WTC11 (cell line): ENCODE data around the gene FHL1. TPM values are rescaled to one million over a fixed set of nuclear protein-coding genes. Genes with fewer than 3 reads are reported as not detected.

ENCODE experiments used
- ATAC-seq: fragments of 200-7000 bp; cut with Tn5 transposase; 2 replicates; pipeline ENCODE4 v1.10.0; 2021; ENCODE audit warnings: mild to moderate bottlenecking, moderate library complexity
- CTCF ChIA-PET: fragments of 300-600 bp; sonication (Branson Sonifier 250); formaldehyde crosslinking; loops from one replicate; lab custom pipeline; 2021; ENCODE audit warnings: antibody characterized with exemption; lab: Charles Lee
- POLR2A ChIA-PET: fragments of 350-600 bp; sonication (Branson Sonifier 250); formaldehyde crosslinking; loops from one replicate; lab custom pipeline; 2021; ENCODE audit warnings: antibody characterized with exemption; lab: Charles Lee
- DNase-seq: peaks from one replicate; pipeline ENCODE4 v3.0.0; 2021; ENCODE audit warnings: low spot score
- H3K27ac Mint-ChIP-seq: 2 replicates; pipeline ENCODE4 v1.8.0; 2021; ENCODE audit warnings: mixed read lengths
- H3K27me3 Mint-ChIP-seq: 2 replicates; pipeline ENCODE4 v1.8.0; 2021; ENCODE audit warnings: low read depth, mild to moderate bottlenecking, moderate library complexity, mixed read lengths
- H3K36me3 Mint-ChIP-seq: 2 replicates; pipeline ENCODE4 v1.8.0; 2021; ENCODE audit warnings: mixed read lengths
- H3K4me1 Mint-ChIP-seq: 2 replicates; pipeline ENCODE4 v1.8.0; 2022; ENCODE audit warnings: mixed read lengths
- H3K4me3 Mint-ChIP-seq: 2 replicates; pipeline ENCODE4 v1.8.0; 2021; ENCODE audit warnings: mild to moderate bottlenecking, moderate library complexity, mixed read lengths
- H3K9me3 Mint-ChIP-seq: 2 replicates; pipeline ENCODE4 v1.8.0; 2021; ENCODE audit warnings: mixed read lengths
- CBFB ChIP-seq: sonication (generic); formaldehyde crosslinking; IDR thresholded peaks from 2 replicates; pipeline ENCODE4 v1.8.1; 2022; ENCODE audit warnings: mild to moderate bottlenecking, low read depth, missing genetic modification reagents
- EMX1 ChIP-seq: fragments of 250-450 bp; sonication (Bioruptor Pico); IDR thresholded peaks from 2 replicates; pipeline ENCODE4 v1.8.0; 2021; ENCODE audit warnings: mild to moderate bottlenecking
- ESRRA ChIP-seq: sonication (generic); formaldehyde crosslinking; IDR thresholded peaks from 2 replicates; pipeline ENCODE4 v1.8.1; 2022; ENCODE audit warnings: mild to moderate bottlenecking, missing genetic modification reagents, borderline replicate concordance
- ETV6 ChIP-seq: sonication (generic); formaldehyde crosslinking; IDR thresholded peaks from 2 replicates; pipeline ENCODE4 v1.8.1; 2022; ENCODE audit warnings: mild to moderate bottlenecking, missing genetic modification reagents
- FOXJ3 ChIP-seq: sonication (generic); formaldehyde crosslinking; IDR thresholded peaks from 2 replicates; pipeline ENCODE4 v1.9.0; 2021; ENCODE audit warnings: missing genetic modification reagents, mild to moderate bottlenecking, borderline replicate concordance
- GRHL2 ChIP-seq: fragments of 250-450 bp; sonication (Bioruptor Pico); IDR thresholded peaks from 2 replicates; pipeline ENCODE4 v1.8.0; 2022; ENCODE audit warnings: mild to moderate bottlenecking, moderate library complexity; ENCODE audit not compliant: insufficient replicate concordance, severe bottlenecking
- GTF2I ChIP-seq: fragments of 250-450 bp; sonication (Bioruptor Pico); conservative IDR thresholded peaks from 2 replicates; pipeline ENCODE4 v1.4.0; 2021; ENCODE audit warnings: mild to moderate bottlenecking
- IRF2 ChIP-seq: sonication (generic); formaldehyde crosslinking; IDR thresholded peaks from 2 replicates; pipeline ENCODE4 v1.8.0; 2022; ENCODE audit warnings: low read depth, missing genetic modification reagents, borderline replicate concordance
- JUN ChIP-seq: sonication (generic); formaldehyde crosslinking; IDR thresholded peaks from 2 replicates; pipeline ENCODE4 v1.8.0; 2023; ENCODE audit warnings: mild to moderate bottlenecking, missing genetic modification reagents
- OVOL2 ChIP-seq: fragments of 250-450 bp; sonication (Bioruptor Pico); IDR thresholded peaks from 2 replicates; pipeline ENCODE4 v1.9.0; 2021; ENCODE audit warnings: mild to moderate bottlenecking, borderline replicate concordance
- RELA ChIP-seq: sonication (generic); formaldehyde crosslinking; IDR thresholded peaks from 2 replicates; pipeline ENCODE4 v1.8.1; 2022; ENCODE audit warnings: missing genetic modification reagents, mild to moderate bottlenecking, borderline replicate concordance
- SOX15 ChIP-seq: fragments of 250-450 bp; sonication (Bioruptor Pico); IDR thresholded peaks from 2 replicates; pipeline ENCODE4 v1.9.0; 2021; ENCODE audit warnings: mild to moderate bottlenecking
- ZBTB21 ChIP-seq: sonication (generic); formaldehyde crosslinking; IDR thresholded peaks from 2 replicates; pipeline ENCODE4 v1.8.1; 2023; ENCODE audit warnings: mild to moderate bottlenecking, missing genetic modification reagents, borderline replicate concordance
- ZNF423 ChIP-seq: fragments of 250-450 bp; sonication (Bioruptor Pico); IDR thresholded peaks from 2 replicates; pipeline ENCODE4 v2.1.2; 2022; ENCODE audit warnings: mild to moderate bottlenecking, moderate library complexity
- total RNA-seq: library from RNA; stranded (reverse); gene quantifications from 3 replicates; pipeline ENCODE4 v1.2.3, GENCODE V29; 2021
- TF ChIP-seq, protein P1 (sequence below): sonication (generic); formaldehyde crosslinking; IDR thresholded peaks from 2 replicates; pipeline ENCODE4 v1.8.1; 2022; ENCODE audit warnings: mild to moderate bottlenecking, missing genetic modification reagents, moderate library complexity, borderline replicate concordance
- TF ChIP-seq, protein P2 (sequence below): sonication (generic); formaldehyde crosslinking; IDR thresholded peaks from 2 replicates; pipeline ENCODE4 v1.8.0; 2023; ENCODE audit warnings: missing genetic modification reagents, mild to moderate bottlenecking, borderline replicate concordance
- TF ChIP-seq, protein P3 (sequence below): sonication (generic); formaldehyde crosslinking; IDR thresholded peaks from 2 replicates; pipeline ENCODE4 v1.8.0; 2022; ENCODE audit warnings: mild to moderate bottlenecking, missing genetic modification reagents
- TF ChIP-seq, protein P4 (sequence below): fragments of 200-600 bp; IDR thresholded peaks from 2 replicates; pipeline ENCODE4 v1.8.0; 2022; ENCODE audit warnings: antibody characterized with exemption

Gene FHL1
- total RNA-seq, 1 experiment from 2014 or later: 43.5 TPM

DNA sequence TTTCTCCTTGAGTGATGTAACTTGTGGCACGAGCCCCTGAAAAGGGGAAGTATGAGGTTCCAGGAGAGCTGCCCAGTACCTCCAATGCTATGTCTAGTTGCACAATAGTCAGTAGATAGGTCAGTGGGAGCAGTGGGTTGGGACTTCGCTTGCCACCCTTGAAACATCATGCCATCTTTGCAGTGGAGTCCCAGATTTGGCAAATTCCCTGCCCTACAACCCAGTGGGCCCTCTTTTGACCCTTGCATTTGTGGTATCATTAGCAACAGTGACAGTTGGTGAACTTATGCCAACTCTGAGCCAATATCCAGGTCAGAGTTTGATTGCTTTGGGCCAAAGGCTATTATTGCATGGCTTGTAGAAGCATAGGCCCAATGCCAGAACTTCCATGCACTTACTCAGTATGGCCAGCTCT, 12.3 kb downstream of the FHL1 start:
- H3K27me3 Mint-ChIP-seq: no peaks in the 10 kb centered on the region
- no peak overlapping the region for H3K4me3 Mint-ChIP-seq
- DNase-seq: no peak
- no peak for ATAC-seq
- H3K9me3 Mint-ChIP-seq: no peaks in the 10 kb centered on the region
- POLR2A ChIA-PET: no interaction called here
- CTCF ChIA-PET: no interaction called here
- H3K4me1 Mint-ChIP-seq: peaks cover 7% of the 10 kb centered on the region
- H3K36me3 Mint-ChIP-seq: no peaks in the 10 kb centered on the region
- TF ChIP-seq, protein P1, sequence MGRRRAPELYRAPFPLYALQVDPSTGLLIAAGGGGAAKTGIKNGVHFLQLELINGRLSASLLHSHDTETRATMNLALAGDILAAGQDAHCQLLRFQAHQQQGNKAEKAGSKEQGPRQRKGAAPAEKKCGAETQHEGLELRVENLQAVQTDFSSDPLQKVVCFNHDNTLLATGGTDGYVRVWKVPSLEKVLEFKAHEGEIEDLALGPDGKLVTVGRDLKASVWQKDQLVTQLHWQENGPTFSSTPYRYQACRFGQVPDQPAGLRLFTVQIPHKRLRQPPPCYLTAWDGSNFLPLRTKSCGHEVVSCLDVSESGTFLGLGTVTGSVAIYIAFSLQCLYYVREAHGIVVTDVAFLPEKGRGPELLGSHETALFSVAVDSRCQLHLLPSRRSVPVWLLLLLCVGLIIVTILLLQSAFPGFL (CRISPR knock-in tag): no peak
- TF ChIP-seq OVOL2 (CRISPR knock-in tag) (no peak), GRHL2 (CRISPR knock-in tag) (no peak), IRF2 (CRISPR knock-in tag) (no peak), FOXJ3 (CRISPR knock-in tag) (no peak), ETV6 (CRISPR knock-in tag) (no peak), RELA (no peak), SOX15 (CRISPR knock-in tag) (no peak), CBFB (CRISPR knock-in tag) (no peak), ZBTB21 (CRISPR knock-in tag) (no peak), ESRRA (CRISPR knock-in tag) (no peak), GTF2I (CRISPR knock-in tag) (no peak), ZNF423 (CRISPR knock-in tag) (no peak), EMX1 (no peak)
- TF ChIP-seq, protein P2, sequence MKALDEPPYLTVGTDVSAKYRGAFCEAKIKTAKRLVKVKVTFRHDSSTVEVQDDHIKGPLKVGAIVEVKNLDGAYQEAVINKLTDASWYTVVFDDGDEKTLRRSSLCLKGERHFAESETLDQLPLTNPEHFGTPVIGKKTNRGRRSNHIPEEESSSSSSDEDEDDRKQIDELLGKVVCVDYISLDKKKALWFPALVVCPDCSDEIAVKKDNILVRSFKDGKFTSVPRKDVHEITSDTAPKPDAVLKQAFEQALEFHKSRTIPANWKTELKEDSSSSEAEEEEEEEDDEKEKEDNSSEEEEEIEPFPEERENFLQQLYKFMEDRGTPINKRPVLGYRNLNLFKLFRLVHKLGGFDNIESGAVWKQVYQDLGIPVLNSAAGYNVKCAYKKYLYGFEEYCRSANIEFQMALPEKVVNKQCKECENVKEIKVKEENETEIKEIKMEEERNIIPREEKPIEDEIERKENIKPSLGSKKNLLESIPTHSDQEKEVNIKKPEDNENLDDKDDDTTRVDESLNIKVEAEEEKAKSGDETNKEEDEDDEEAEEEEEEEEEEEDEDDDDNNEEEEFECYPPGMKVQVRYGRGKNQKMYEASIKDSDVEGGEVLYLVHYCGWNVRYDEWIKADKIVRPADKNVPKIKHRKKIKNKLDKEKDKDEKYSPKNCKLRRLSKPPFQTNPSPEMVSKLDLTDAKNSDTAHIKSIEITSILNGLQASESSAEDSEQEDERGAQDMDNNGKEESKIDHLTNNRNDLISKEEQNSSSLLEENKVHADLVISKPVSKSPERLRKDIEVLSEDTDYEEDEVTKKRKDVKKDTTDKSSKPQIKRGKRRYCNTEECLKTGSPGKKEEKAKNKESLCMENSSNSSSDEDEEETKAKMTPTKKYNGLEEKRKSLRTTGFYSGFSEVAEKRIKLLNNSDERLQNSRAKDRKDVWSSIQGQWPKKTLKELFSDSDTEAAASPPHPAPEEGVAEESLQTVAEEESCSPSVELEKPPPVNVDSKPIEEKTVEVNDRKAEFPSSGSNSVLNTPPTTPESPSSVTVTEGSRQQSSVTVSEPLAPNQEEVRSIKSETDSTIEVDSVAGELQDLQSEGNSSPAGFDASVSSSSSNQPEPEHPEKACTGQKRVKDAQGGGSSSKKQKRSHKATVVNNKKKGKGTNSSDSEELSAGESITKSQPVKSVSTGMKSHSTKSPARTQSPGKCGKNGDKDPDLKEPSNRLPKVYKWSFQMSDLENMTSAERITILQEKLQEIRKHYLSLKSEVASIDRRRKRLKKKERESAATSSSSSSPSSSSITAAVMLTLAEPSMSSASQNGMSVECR: no peak
- TF ChIP-seq, protein P3, sequence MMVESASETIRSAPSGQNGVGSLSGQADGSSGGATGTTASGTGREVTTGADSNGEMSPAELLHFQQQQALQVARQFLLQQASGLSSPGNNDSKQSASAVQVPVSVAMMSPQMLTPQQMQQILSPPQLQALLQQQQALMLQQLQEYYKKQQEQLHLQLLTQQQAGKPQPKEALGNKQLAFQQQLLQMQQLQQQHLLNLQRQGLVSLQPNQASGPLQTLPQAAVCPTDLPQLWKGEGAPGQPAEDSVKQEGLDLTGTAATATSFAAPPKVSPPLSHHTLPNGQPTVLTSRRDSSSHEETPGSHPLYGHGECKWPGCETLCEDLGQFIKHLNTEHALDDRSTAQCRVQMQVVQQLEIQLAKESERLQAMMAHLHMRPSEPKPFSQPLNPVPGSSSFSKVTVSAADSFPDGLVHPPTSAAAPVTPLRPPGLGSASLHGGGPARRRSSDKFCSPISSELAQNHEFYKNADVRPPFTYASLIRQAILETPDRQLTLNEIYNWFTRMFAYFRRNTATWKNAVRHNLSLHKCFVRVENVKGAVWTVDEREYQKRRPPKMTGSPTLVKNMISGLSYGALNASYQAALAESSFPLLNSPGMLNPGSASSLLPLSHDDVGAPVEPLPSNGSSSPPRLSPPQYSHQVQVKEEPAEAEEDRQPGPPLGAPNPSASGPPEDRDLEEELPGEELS (CRISPR knock-in tag): no peak
- H3K27ac Mint-ChIP-seq: no peak overlapping the region

DNA sequence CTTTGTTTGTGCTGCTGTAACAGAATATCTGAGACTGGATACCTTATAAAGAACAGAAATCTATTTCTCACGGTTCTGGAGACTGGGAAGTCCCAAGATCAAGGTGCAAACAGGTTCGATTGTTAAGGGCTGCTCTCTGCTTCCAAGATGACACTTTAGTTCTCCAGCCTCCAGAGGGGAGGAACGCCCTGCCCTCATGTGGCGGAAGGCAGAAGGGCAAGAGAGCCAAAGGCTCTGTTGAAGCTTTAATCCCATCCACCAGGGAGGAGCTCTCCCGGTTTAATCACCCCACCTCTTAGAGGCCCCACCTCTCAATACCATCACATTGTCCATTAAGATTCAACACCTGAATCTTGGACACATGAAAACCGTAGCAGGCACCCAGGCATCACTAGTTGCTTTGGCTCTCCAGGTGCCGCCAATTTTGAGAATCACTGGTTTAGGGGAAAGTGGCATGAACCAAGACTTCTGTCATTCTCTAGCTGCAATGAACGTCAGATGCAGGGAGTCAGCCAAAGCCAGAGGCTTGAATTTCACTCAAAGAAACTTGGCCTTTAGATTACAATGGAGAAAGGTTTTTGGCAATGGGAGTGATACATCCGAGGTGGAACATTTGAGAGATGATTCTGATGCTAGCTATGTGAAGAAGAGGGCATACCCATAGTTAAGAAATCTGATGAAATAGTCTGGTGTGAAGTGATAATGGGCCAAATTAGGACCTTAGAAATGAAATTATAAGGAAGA, 15.7 kb downstream of the FHL1 start:
- ChIA-PET CTCF (interaction anchor here (0.6 to 4.0 kb wide), 24 partner anchors 8 to 178 kb away, joined by 3 to 52 read pairs (median 4); partner anchors contain the start of gene SLC9A6), POLR2A (no interaction called here)
- H3K9me3 Mint-ChIP-seq: no peaks in the 10 kb centered on the region
- H3K36me3 Mint-ChIP-seq: no peaks in the 10 kb centered on the region
- no peaks in the 10 kb centered on the region for H3K27me3 Mint-ChIP-seq
- peak; percentile 63 for DNase-seq
- H3K27ac Mint-ChIP-seq: peak overlapping the region; percentile 28; the same call in 1 of the 2 replicates
- peaks cover 35% of the 10 kb centered on the region for H3K4me1 Mint-ChIP-seq
- peak; percentile 95 for ATAC-seq
- H3K4me3 Mint-ChIP-seq: no peak overlapping the region
- TF ChIP-seq JUN (CRISPR knock-in tag) (no peak), GTF2I (CRISPR knock-in tag) (no peak), EMX1 (no peak)
- TF ChIP-seq, protein P4, sequence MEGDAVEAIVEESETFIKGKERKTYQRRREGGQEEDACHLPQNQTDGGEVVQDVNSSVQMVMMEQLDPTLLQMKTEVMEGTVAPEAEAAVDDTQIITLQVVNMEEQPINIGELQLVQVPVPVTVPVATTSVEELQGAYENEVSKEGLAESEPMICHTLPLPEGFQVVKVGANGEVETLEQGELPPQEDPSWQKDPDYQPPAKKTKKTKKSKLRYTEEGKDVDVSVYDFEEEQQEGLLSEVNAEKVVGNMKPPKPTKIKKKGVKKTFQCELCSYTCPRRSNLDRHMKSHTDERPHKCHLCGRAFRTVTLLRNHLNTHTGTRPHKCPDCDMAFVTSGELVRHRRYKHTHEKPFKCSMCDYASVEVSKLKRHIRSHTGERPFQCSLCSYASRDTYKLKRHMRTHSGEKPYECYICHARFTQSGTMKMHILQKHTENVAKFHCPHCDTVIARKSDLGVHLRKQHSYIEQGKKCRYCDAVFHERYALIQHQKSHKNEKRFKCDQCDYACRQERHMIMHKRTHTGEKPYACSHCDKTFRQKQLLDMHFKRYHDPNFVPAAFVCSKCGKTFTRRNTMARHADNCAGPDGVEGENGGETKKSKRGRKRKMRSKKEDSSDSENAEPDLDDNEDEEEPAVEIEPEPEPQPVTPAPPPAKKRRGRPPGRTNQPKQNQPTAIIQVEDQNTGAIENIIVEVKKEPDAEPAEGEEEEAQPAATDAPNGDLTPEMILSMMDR: peak; percentile 31; the same call in 1 of the 2 replicates
